Mesendoderm (in vitro differentiated cells): ENCODE measurements around the gene PGBD4.

Experiments used
- DNase-seq: peaks from one replicate; pipeline ENCODE4 v3.0.0; 2013
- H2AK5ac ChIP-seq: 2 replicates; pipeline ENCODE4 v1.6.1; 2013; ENCODE audit warnings: low read length, inconsistent platforms
- H2BK120ac ChIP-seq: 2 replicates; pipeline ENCODE4 v1.6.1; 2013; ENCODE audit warnings: low read depth, mild to moderate bottlenecking, low read length, moderate library complexity, mixed read lengths
- H2BK15ac ChIP-seq: replicated peaks from 2 replicates; pipeline ENCODE4 v1.6.1; 2013; ENCODE audit warnings: low read depth, mild to moderate bottlenecking, moderate library complexity
- H2BK5ac ChIP-seq: 2 replicates; pipeline ENCODE4 v1.6.1; 2013; ENCODE audit warnings: low read length, inconsistent platforms
- H3K18ac ChIP-seq: 2 replicates; pipeline ENCODE4 v1.6.1; 2013; ENCODE audit warnings: mild to moderate bottlenecking, low read length, mixed read lengths
- H3K23ac ChIP-seq: one replicate; pipeline ENCODE4 v1.6.1; 2013; ENCODE audit warnings: low read length
- H3K27ac ChIP-seq: 2 replicates; pipeline ENCODE4 v1.5.1; 2013; ENCODE audit warnings: low read depth, mild to moderate bottlenecking, inconsistent platforms, low read length, moderate library complexity
- H3K27me3 ChIP-seq: 2 replicates; pipeline ENCODE4 v1.6.1; 2013; ENCODE audit warnings: low read length, control low read depth, mild to moderate bottlenecking, inconsistent platforms; ENCODE audit not compliant: insufficient read depth, poor library complexity
- H3K36me3 ChIP-seq: 2 replicates; pipeline ENCODE4 v1.6.1; 2013; ENCODE audit warnings: low read length, inconsistent platforms; ENCODE audit not compliant: control insufficient read depth, insufficient read depth
- H3K4ac ChIP-seq: one replicate; pipeline ENCODE4 v1.6.1; 2013; ENCODE audit warnings: low read depth, mild to moderate bottlenecking, low read length, moderate library complexity
- H3K4me1 ChIP-seq: 2 replicates; pipeline ENCODE4 v1.6.1; 2013; ENCODE audit warnings: low read depth, low read length, inconsistent platforms; ENCODE audit not compliant: control insufficient read depth
- H3K4me2 ChIP-seq: 2 replicates; pipeline ENCODE4 v1.6.1; 2013; ENCODE audit warnings: low read length
- H3K4me3 ChIP-seq: 2 replicates; pipeline ENCODE4 v1.5.1; 2013; ENCODE audit warnings: mild to moderate bottlenecking, low read length
- H3K56ac ChIP-seq: one replicate; pipeline ENCODE4 v1.6.1; 2013; ENCODE audit warnings: low read length
- H3K79me1 ChIP-seq: 2 replicates; pipeline ENCODE4 v1.6.1; 2013; ENCODE audit warnings: low read length, inconsistent platforms
- H3K79me2 ChIP-seq: 2 replicates; pipeline ENCODE4 v1.6.1; 2013; ENCODE audit warnings: mild to moderate bottlenecking, low read length; ENCODE audit not compliant: control insufficient read depth, insufficient read depth
- H3K9ac ChIP-seq: 2 replicates; pipeline ENCODE4 v1.6.1; 2013; ENCODE audit warnings: low read length, inconsistent platforms
- H4K5ac ChIP-seq: one replicate; pipeline ENCODE4 v1.6.1; 2013; ENCODE audit warnings: low read length
- H4K8ac ChIP-seq: one replicate; pipeline ENCODE4 v1.6.1; 2013; ENCODE audit warnings: low read depth, mild to moderate bottlenecking, control low read depth, low read length, moderate library complexity
- WGBS: extraction: QIAGEN DNeasy Blood & Tissue Kit; methylation state at CpG from one replicate; pipeline ENCODE4 v1.1.7; 2013; ENCODE audit warnings: low lambda C conversion rate, missing lambda C conversion rate; ENCODE audit not compliant: insufficient coverage; ENCODE audit errors: extremely low coverage; 5-methylcytosine and 5-hydroxymethylcytosine counted together

The PGBD4 gene

DNA sequence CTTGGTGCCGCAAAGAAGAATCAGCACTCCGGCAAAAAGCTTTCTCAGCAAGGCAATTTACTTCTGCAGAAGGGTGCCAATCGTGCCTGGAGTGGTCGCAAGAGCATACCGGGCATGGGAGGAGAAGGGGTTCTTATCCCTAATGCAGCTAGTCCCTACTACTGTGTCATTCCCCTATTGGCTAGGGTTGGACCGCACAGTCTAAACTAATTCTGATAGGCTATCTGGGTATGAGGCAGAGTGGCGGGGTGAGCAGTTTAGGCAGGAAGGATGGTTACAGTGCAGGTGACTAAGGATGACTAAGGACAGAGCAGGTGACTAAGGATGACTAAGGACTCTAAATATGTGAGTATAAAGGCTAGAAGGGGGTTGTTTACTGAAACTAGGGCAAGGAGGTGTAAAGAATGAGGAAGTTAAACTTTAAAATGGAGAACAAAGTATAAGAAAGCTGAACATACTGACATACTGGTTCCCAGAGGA, 52.9 kb downstream of the PGBD4 start:
- DNase-seq: peak; percentile 23

DNA sequence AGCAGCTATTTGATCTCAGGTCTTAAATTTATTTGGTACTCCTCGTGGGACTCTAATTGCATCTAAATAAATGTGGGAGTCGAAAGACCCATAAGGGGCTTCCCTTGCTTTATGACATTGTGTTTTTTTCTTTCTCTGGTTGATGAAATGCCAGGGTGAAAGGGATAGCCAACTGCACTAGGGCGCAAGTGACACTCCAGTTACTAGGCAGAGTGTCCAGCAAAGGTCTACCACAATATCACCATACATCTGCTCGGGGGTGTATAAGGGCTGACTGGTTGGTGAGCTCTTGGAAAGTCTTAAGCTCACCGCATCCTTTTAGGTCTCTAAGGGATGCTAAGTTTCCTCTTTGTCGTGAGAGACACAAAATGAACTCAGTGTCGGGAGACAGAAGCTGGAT, 54.0 kb downstream of the PGBD4 start:
- H2AK5ac ChIP-seq: no peak overlapping the region
- no peak overlapping the region for H2BK15ac ChIP-seq
- no peak overlapping the region for H4K8ac ChIP-seq
- no peak overlapping the region for H4K5ac ChIP-seq
- H3K27ac ChIP-seq: no peak overlapping the region
- no peak overlapping the region for H3K4me3 ChIP-seq
- H3K9ac ChIP-seq: no peak overlapping the region
- no peak overlapping the region for H3K4ac ChIP-seq
- no peaks in the 10 kb centered on the region for H3K79me1 ChIP-seq
- no peaks in the 10 kb centered on the region for H3K4me1 ChIP-seq
- no peak overlapping the region for H2BK5ac ChIP-seq
- no peak overlapping the region for H2BK120ac ChIP-seq
- H3K23ac ChIP-seq: no peak overlapping the region
- H3K36me3 ChIP-seq: peaks cover 1% of the 10 kb centered on the region
- no peak overlapping the region for H3K4me2 ChIP-seq
- no peak for DNase-seq
- H3K79me2 ChIP-seq: no peaks in the 10 kb centered on the region
- WGBS: no CpG with 5 or more reads among the region's 7 CpGs
- no peaks in the 10 kb centered on the region for H3K27me3 ChIP-seq
- no peak overlapping the region for H3K18ac ChIP-seq
- H3K56ac ChIP-seq: no peak overlapping the region

More for the DNA sequence above, 52.9 kb downstream of the PGBD4 start:
- H3K4me2 ChIP-seq: no peak overlapping the region
- no peak overlapping the region for H2BK15ac ChIP-seq
- H3K4ac ChIP-seq: no peak overlapping the region
- H4K8ac ChIP-seq: no peak overlapping the region
- no peak overlapping the region for H4K5ac ChIP-seq
- no peaks in the 10 kb centered on the region for H3K79me2 ChIP-seq
- no peak overlapping the region for H3K23ac ChIP-seq
- no peak overlapping the region for H2BK5ac ChIP-seq
- no peak overlapping the region for H3K18ac ChIP-seq
- H3K79me1 ChIP-seq: no peaks in the 10 kb centered on the region
- no CpG with 5 or more reads among the region's 7 CpGs for WGBS
- no peak overlapping the region for H3K27ac ChIP-seq
- no peaks in the 10 kb centered on the region for H3K4me1 ChIP-seq
- H2AK5ac ChIP-seq: no peak overlapping the region
- H3K9ac ChIP-seq: no peak overlapping the region
- peaks cover 1% of the 10 kb centered on the region for H3K36me3 ChIP-seq
- H3K4me3 ChIP-seq: no peak overlapping the region
- H3K56ac ChIP-seq: no peak overlapping the region
- H2BK120ac ChIP-seq: no peak overlapping the region
- no peaks in the 10 kb centered on the region for H3K27me3 ChIP-seq
